Measurements from ENCODE around the gene RHOJ. TPM values are rescaled to one million over a fixed set of nuclear protein-coding genes. Genes with fewer than 3 reads are reported as not detected.
A peak's percentile ranks its signal among the peaks of the same experiment; 100 is the strongest.

Gene RHOJ
- total and polyA plus RNA-seq, 2 donors (not counting 1 experiment from before 2014, with no cell fraction given) = not detected

DNA sequence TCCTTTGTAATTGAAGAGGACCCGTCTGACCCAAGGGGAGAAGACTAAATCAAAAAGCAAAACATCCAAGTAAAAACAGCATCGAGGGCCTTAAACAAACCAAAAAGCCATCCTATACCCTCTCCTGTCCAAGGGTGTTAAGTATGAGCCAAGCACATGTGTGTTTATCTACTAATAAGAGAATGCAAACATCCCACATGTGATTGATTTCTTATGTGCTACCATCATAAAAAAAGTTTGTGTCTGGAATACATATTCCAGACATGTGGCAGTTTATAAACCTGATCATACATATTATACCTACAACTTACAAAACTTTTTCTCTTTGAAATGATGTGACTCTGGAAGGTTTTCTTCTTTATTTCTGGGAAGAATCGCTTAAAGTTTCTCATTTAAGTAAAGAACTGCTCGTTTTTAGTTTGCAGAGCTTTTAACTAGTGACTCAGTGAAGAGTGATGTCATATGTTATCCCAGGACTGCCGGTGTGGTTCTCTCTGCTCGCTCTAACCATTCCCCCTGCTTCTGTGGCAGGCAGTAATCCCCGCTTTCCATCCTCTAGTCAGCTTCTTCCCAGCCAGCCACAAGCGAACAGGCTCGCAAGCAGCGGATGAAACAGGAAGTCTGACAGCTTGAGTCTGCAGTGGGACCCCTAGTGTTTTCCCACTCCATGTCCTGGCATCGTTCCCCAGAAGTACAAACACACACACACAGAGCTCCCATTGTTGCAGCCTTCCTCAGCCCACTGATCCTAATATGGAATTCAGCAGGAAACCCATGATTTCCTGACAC, 431 bp upstream of the RHOJ start:
- Histone ChIP-seq H3K9ac (ENCODE audit: low read length) (no peak overlapping the region), H3K4me3 (ENCODE audit: control extremely low read depth in 1 of 5, extremely low read depth in 1 of 5, insufficient read depth in 1 of 5, low read depth in 2 of 5, low read length in 4 of 5) (no peak overlapping the region), H3K4me2 (replicated peaks; ENCODE audit: low read depth, low read length, poor library complexity, severe bottlenecking) (no peak overlapping the region), H3K9me3 (ENCODE audit: control extremely low read depth in 1 of 3, control insufficient read depth in 2 of 3, insufficient read depth in 1 of 3, low read length in 2 of 3) (no peaks in the 10 kb centered on the region), H3K27me3 (replicated peaks in 1 of 4; ENCODE audit: control extremely low read depth in 1 of 4, control insufficient read depth in 3 of 4, insufficient read depth in 4 of 4, low read length in 3 of 4) (peaks cover 0 to 4% (median 2%) of the 10 kb centered on the region in 4 experiments), H2AFZ (ENCODE audit: insufficient read depth, low read depth, low read length, poor library complexity, severe bottlenecking) (peak overlapping the region; percentile 41), H3K36me3 (replicated peaks in 1 of 2; ENCODE audit: control extremely low read depth in 1 of 2, control insufficient read depth in 1 of 2, extremely low read depth in 1 of 2, insufficient read depth in 2 of 2, low read length in 1 of 2) (no peaks in the 10 kb centered on the region), H3K4me1 (ENCODE audit: control insufficient read depth in 2 of 2, insufficient read depth in 2 of 2, low read length in 2 of 2) (no peaks in the 10 kb centered on the region), H3K79me2 (ENCODE audit: control insufficient read depth, insufficient read depth, low read length) (no peaks in the 10 kb centered on the region), H4K20me1 (ENCODE audit: control insufficient read depth, insufficient read depth, low read length, poor library complexity, severe bottlenecking) (no peaks in the 10 kb centered on the region), H3K27ac (ENCODE audit: low read length in 2 of 2) (no peak overlapping the region)
- intact Hi-C loops (cut with micrococcal nuclease) = no loop called here
- peaks cover 8% of the 10 kb centered on the region for H3K27me3 Mint-ChIP-seq
- no peak for DNase-seq
- H3K9me3 Mint-ChIP-seq (ENCODE audit: insufficient read depth) = no peaks in the 10 kb centered on the region
- no peak for ATAC-seq (ENCODE audit: low read depth)
- no peak overlapping the region for H3K27ac Mint-ChIP-seq
- no peak overlapping the region for H3K4me3 Mint-ChIP-seq
- 6% methylated on average over 6 of the region's 11 CpGs for whole genome bisulfite sequencing (ENCODE audit: insufficient coverage)
- CTCF ChIA-PET = no interaction called here
- POLR2A ChIA-PET = no interaction called here
- TF ChIP-seq, protein P1, sequence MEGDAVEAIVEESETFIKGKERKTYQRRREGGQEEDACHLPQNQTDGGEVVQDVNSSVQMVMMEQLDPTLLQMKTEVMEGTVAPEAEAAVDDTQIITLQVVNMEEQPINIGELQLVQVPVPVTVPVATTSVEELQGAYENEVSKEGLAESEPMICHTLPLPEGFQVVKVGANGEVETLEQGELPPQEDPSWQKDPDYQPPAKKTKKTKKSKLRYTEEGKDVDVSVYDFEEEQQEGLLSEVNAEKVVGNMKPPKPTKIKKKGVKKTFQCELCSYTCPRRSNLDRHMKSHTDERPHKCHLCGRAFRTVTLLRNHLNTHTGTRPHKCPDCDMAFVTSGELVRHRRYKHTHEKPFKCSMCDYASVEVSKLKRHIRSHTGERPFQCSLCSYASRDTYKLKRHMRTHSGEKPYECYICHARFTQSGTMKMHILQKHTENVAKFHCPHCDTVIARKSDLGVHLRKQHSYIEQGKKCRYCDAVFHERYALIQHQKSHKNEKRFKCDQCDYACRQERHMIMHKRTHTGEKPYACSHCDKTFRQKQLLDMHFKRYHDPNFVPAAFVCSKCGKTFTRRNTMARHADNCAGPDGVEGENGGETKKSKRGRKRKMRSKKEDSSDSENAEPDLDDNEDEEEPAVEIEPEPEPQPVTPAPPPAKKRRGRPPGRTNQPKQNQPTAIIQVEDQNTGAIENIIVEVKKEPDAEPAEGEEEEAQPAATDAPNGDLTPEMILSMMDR (IDR thresholded peaks at IDR 0.05) = no peak
- no peak for TF ChIP-seq EZH2 (IDR thresholded peaks at IDR 0.05; ENCODE audit: borderline replicate concordance, insufficient read depth, low read depth, low read length, poor library complexity, severe bottlenecking)
- no peaks in the 10 kb centered on the region for H3K4me1 Mint-ChIP-seq

DNA sequence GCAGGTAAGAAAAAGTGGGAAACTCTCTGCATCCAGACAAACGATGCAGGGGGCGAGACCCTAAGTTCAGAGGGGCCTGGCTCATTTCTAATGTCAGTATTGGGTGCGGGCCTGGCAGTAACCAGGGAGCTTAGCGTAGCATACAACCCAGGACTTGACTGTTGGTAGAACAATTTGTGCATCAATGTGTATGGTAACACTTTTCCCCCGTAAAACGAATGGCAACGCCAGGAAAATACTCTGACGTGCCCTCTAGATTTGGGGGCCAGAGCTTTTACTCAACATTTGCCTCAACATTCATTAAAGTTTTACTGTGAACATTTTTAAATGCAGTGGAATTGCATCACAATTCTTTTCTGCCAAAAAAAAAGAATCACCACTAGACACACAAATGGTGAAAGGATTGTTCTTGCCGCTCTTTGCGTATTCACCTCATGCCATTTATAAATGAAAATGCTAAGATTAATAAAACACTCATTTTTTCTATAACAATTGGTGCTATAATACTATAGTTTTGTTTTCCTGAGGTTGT, 867 bp downstream of the RHOJ start:
- TF ChIP-seq, protein P1 (IDR thresholded peaks at IDR 0.05) = no peak
- no peak for TF ChIP-seq EZH2 (IDR thresholded peaks at IDR 0.05; ENCODE audit: borderline replicate concordance, insufficient read depth, low read depth, low read length, poor library complexity, severe bottlenecking)
- Histone ChIP-seq H3K27me3 (replicated peaks in 1 of 4; ENCODE audit: control extremely low read depth in 1 of 4, control insufficient read depth in 3 of 4, insufficient read depth in 4 of 4, low read length in 3 of 4) (peaks cover 0 to 4% (median 2%) of the 10 kb centered on the region in 4 experiments), H3K4me1 (ENCODE audit: control insufficient read depth in 2 of 2, insufficient read depth in 2 of 2, low read length in 2 of 2) (no peaks in the 10 kb centered on the region), H4K20me1 (ENCODE audit: control insufficient read depth, insufficient read depth, low read length, poor library complexity, severe bottlenecking) (no peaks in the 10 kb centered on the region), H3K4me2 (replicated peaks; ENCODE audit: low read depth, low read length, poor library complexity, severe bottlenecking) (no peak overlapping the region), H3K79me2 (ENCODE audit: control insufficient read depth, insufficient read depth, low read length) (no peaks in the 10 kb centered on the region), H3K4me3 (ENCODE audit: control extremely low read depth in 1 of 5, extremely low read depth in 1 of 5, insufficient read depth in 1 of 5, low read depth in 2 of 5, low read length in 4 of 5) (no peak overlapping the region), H3K9me3 (ENCODE audit: control extremely low read depth in 1 of 3, control insufficient read depth in 2 of 3, insufficient read depth in 1 of 3, low read length in 2 of 3) (no peaks in the 10 kb centered on the region), H2AFZ (ENCODE audit: insufficient read depth, low read depth, low read length, poor library complexity, severe bottlenecking) (no peak overlapping the region), H3K36me3 (replicated peaks in 1 of 2; ENCODE audit: control extremely low read depth in 1 of 2, control insufficient read depth in 1 of 2, extremely low read depth in 1 of 2, insufficient read depth in 2 of 2, low read length in 1 of 2) (no peaks in the 10 kb centered on the region), H3K27ac (ENCODE audit: low read length in 2 of 2) (no peak overlapping the region), H3K9ac (ENCODE audit: low read length) (no peak overlapping the region)
- DNase-seq = no peak
- Mint-ChIP-seq H3K4me1 (no peaks in the 10 kb centered on the region), H3K27ac (no peak overlapping the region), H3K9me3 (ENCODE audit: insufficient read depth) (no peaks in the 10 kb centered on the region), H3K27me3 (peaks cover 8% of the 10 kb centered on the region), H3K4me3 (no peak overlapping the region)
- intact Hi-C loops (cut with micrococcal nuclease) = no loop called here
- ChIA-PET POLR2A (no interaction called here), CTCF (no interaction called here)
- no peak for ATAC-seq (ENCODE audit: low read depth)
- WGBS (ENCODE audit: insufficient coverage) = 84% methylated on average over 6 of the region's 10 CpGs
